ENCODE measurements around the gene RTEL1. TPM values are rescaled to one million over a fixed set of nuclear protein-coding genes. Genes with fewer than 3 reads are reported as not detected.

RTEL1 gene
- total RNA-seq, 4 donors from 2014 or later = 10.2 to 34.4 (median 21.6) TPM

GRCh38 chr20:63617092-63617875 lies 40.8 kb upstream of the RTEL1 start:
- DNase-seq (ENCODE audit: low spot score) (no peak), ATAC-seq (ENCODE audit: low FRiP score) (no peak)
- TF ChIP-seq, protein P1, sequence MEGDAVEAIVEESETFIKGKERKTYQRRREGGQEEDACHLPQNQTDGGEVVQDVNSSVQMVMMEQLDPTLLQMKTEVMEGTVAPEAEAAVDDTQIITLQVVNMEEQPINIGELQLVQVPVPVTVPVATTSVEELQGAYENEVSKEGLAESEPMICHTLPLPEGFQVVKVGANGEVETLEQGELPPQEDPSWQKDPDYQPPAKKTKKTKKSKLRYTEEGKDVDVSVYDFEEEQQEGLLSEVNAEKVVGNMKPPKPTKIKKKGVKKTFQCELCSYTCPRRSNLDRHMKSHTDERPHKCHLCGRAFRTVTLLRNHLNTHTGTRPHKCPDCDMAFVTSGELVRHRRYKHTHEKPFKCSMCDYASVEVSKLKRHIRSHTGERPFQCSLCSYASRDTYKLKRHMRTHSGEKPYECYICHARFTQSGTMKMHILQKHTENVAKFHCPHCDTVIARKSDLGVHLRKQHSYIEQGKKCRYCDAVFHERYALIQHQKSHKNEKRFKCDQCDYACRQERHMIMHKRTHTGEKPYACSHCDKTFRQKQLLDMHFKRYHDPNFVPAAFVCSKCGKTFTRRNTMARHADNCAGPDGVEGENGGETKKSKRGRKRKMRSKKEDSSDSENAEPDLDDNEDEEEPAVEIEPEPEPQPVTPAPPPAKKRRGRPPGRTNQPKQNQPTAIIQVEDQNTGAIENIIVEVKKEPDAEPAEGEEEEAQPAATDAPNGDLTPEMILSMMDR (IDR thresholded peaks at IDR 0.05) = no peak

GRCh38 chr20:63617876-63618265 lies 40.2 kb upstream of the RTEL1 start:
- TF ChIP-seq, protein P1 (IDR thresholded peaks at IDR 0.05) = no peak
- DNase-seq (ENCODE audit: low spot score) (no peak), ATAC-seq (ENCODE audit: low FRiP score) (no peak)

GRCh38 chr20:63618291-63618980 lies 39.7 kb upstream of the RTEL1 start:
- no peak for DNase-seq (ENCODE audit: low spot score)
- ATAC-seq (ENCODE audit: low FRiP score) = no peak
- TF ChIP-seq, protein P1 (IDR thresholded peaks at IDR 0.05) = no peak

- DNase-seq (ENCODE audit: low spot score) = no peak
- TF ChIP-seq, protein P1 (IDR thresholded peaks at IDR 0.05) = no peak
- no peak for ATAC-seq (ENCODE audit: low FRiP score)
Observed at GRCh38 chr20:63619086-63619485, 39.0 kb upstream of the RTEL1 start.

GRCh38 chr20:63619505-63619904 lies 38.6 kb upstream of the RTEL1 start:
- DNase-seq (ENCODE audit: low spot score) (no peak), ATAC-seq (ENCODE audit: low FRiP score) (no peak)
- TF ChIP-seq, protein P1 (IDR thresholded peaks at IDR 0.05) = no peak

DNA sequence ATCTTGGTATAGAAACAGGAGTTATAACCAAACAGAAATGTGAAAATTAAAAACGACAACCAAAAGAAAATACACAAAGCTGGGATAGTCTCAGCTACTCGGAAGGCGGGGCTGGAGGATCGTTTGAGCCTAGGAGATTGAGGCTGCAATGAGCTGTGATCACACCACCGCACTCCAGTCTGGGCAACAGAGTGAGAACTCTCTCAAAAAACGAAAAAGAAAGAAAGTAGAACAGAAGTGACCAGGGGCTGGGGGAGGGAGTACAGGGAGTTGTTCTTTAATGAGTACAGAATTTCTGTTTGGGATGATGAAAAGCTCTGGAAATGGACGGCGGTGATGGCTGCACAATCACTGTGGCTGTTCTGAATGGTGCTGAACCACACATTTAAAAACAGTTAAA lies 37.1 kb upstream of the RTEL1 start:
- no peak for DNase-seq (ENCODE audit: low spot score)
- TF ChIP-seq, protein P1 (IDR thresholded peaks at IDR 0.05) = no peak
- ATAC-seq (ENCODE audit: low FRiP score) = no peak

- no peak for DNase-seq (ENCODE audit: low spot score)
- ATAC-seq (ENCODE audit: low FRiP score) = no peak
- TF ChIP-seq, protein P1 (IDR thresholded peaks at IDR 0.05) = no peak
Observed at GRCh38 chr20:63622096-63622495, 36.0 kb upstream of the RTEL1 start.
